GM21717 (cell line): Measurements from ENCODE around the gene TSC2.
"Not testable (repeated sequence)": the region's sequence is repeated elsewhere in the genome, so short reads cannot be mapped to it uniquely, and the experiment has no call there.

ENCODE experiments used
- ATAC-seq: cut with Tn5 transposase; IDR thresholded peaks from one replicate; pipeline ENCODE4 v1.9.1; 2021; ENCODE audit warnings: mild to moderate bottlenecking, moderate library complexity; ENCODE audit not compliant: unreplicated experiment

Gene TSC2

GRCh38 chr16:2096853-2097595 is 49.2 kb downstream of the TSC2 start:
- ATAC-seq: no peak

- ATAC-seq: not testable (repeated sequence)
Measured at GRCh38 chr16:2097689-2098088, 49.9 kb downstream of the TSC2 start.

GRCh38 chr16:2101581-2101980 is 53.8 kb downstream of the TSC2 start:
- ATAC-seq: not testable (repeated sequence)

- ATAC-seq: no peak
Measured at GRCh38 chr16:2102471-2102870, 54.7 kb downstream of the TSC2 start.

GRCh38 chr16:2104464-2104863 is 56.7 kb downstream of the TSC2 start:
- not testable (repeated sequence) for ATAC-seq

GRCh38 chr16:2105291-2105690 is 57.5 kb downstream of the TSC2 start:
- ATAC-seq: not testable (repeated sequence)

GRCh38 chr16:2105769-2106168 is 58.0 kb downstream of the TSC2 start:
- not testable (repeated sequence) for ATAC-seq

- ATAC-seq: not testable (repeated sequence)
Measured at GRCh38 chr16:2106211-2106610, 58.4 kb downstream of the TSC2 start.

GRCh38 chr16:2107121-2107790 is 59.5 kb downstream of the TSC2 start:
- ATAC-seq: not testable (repeated sequence)

- ATAC-seq: not testable (repeated sequence)
Measured at GRCh38 chr16:2107791-2108125, 60.0 kb downstream of the TSC2 start.

- not testable (repeated sequence) for ATAC-seq
Measured at GRCh38 chr16:2108446-2109270, 60.9 kb downstream of the TSC2 start.

GRCh38 chr16:2109271-2109580 is 61.4 kb downstream of the TSC2 start:
- not testable (repeated sequence) for ATAC-seq

GRCh38 chr16:2109872-2110271 is 62.1 kb downstream of the TSC2 start:
- not testable (repeated sequence) for ATAC-seq

GRCh38 chr16:2110332-2111008 is 62.7 kb downstream of the TSC2 start:
- ATAC-seq: not testable (repeated sequence)

GRCh38 chr16:2111009-2111353 is 63.2 kb downstream of the TSC2 start:
- not testable (repeated sequence) for ATAC-seq

- ATAC-seq: not testable (repeated sequence)
Measured at GRCh38 chr16:2111412-2112335, 63.9 kb downstream of the TSC2 start.

GRCh38 chr16:2112539-2113106 is 64.8 kb downstream of the TSC2 start:
- ATAC-seq: not testable (repeated sequence)

GRCh38 chr16:2114225-2114624 is 66.4 kb downstream of the TSC2 start:
- ATAC-seq: not testable (repeated sequence)

GRCh38 chr16:2114885-2115590 is 67.3 kb downstream of the TSC2 start:
- not testable (repeated sequence) for ATAC-seq
